GM18507 (cell line): Measurements from ENCODE around the gene MIA.
"Not testable (repeated sequence)": the region's sequence is repeated elsewhere in the genome, so short reads cannot be mapped to it uniquely, and the experiment has no call there.

Experiments used
- DNase-seq: peaks from one replicate; pipeline ENCODE4 v3.0.0; 2011; ENCODE audit warnings: low read depth; ENCODE audit not compliant: insufficient read length; ENCODE audit errors: extremely low spot score
- FAIRE-seq: peaks from 2 replicates; lab custom pipeline; 2011; peaks lifted over from hg19 to GRCh38; lab: Jason Lieb, UNC

MIA gene

GRCh38 chr19:40776932-40777644 is 1.8 kb downstream of the MIA start:
- DNase-seq, result peak; percentile 58
- FAIRE-seq, result peak; percentile 98

GRCh38 chr19:40777645-40777936 is 2.3 kb downstream of the MIA start:
- FAIRE-seq (no peak), DNase-seq (no peak)

- DNase-seq (peak; percentile 89), FAIRE-seq (no peak)
These were observed 2.8 kb downstream of the MIA start, which contains the start of gene RAB4B for GRCh38 chr19:40777937-40778705. TSS of gene RAB4B (plus strand) at chr19:40778247. CDS start at chr19:40778376, 129 bp downstream.

- no peak for FAIRE-seq
- DNase-seq, result no peak
These were observed 3.5 kb downstream of the MIA start for GRCh38 chr19:40778706-40779284.

- FAIRE-seq, result no peak
- no peak for DNase-seq
These were observed 5.3 kb downstream of the MIA start for GRCh38 chr19:40780582-40780981.

GRCh38 chr19:40781140-40781539 is 5.8 kb downstream of the MIA start:
- no peak for FAIRE-seq
- no peak for DNase-seq

- FAIRE-seq, result no peak
- no peak for DNase-seq
These were observed 8.4 kb downstream of the MIA start for GRCh38 chr19:40783711-40784110.

- DNase-seq, FAIRE-seq: not testable (repeated sequence)
These were observed 8.8 kb downstream of the MIA start for GRCh38 chr19:40784146-40784545.

GRCh38 chr19:40785526-40785925 is 10.2 kb downstream of the MIA start:
- FAIRE-seq (no peak), DNase-seq (no peak)

- no peak for DNase-seq
- no peak for FAIRE-seq
These were observed 11.0 kb downstream of the MIA start for GRCh38 chr19:40786060-40787037.

- FAIRE-seq (no peak), DNase-seq (no peak)
These were observed 16.0 kb downstream of the MIA start for GRCh38 chr19:40791349-40791748.

- peak; percentile 31 for FAIRE-seq
- DNase-seq, result no peak
These were observed 16.7 kb downstream of the MIA start for GRCh38 chr19:40791996-40792395.

- no peak for DNase-seq
- no peak for FAIRE-seq
These were observed 22.0 kb downstream of the MIA start for GRCh38 chr19:40797166-40797962.

- FAIRE-seq, result no peak
- DNase-seq, result peak; percentile 56
These were observed 22.8 kb downstream of the MIA start for GRCh38 chr19:40797963-40798682.

GRCh38 chr19:40798683-40799557 is 23.6 kb downstream of the MIA start, which contains the start of gene EGLN2:
TSS of gene EGLN2 (plus strand) at chr19:40799191. CDS start at chr19:40800573, 1,382 bp downstream.
- peak; percentile 98 for FAIRE-seq

GRCh38 chr19:40799558-40800338 is 24.4 kb downstream of the MIA start:
- DNase-seq (no peak), FAIRE-seq (peak; percentile 49)

More at GRCh38 chr19:40798683-40799557, 23.6 kb downstream of the MIA start, which contains the start of gene EGLN2:
- peak; percentile 82 for DNase-seq
